IPS-20b (cell line): Measurements from ENCODE around the gene ZNF502.
A peak's percentile ranks its signal among the peaks of the same experiment; 100 is the strongest.
"Not testable (repeated sequence)": the region's sequence is repeated elsewhere in the genome, so short reads cannot be mapped to it uniquely, and the experiment has no call there.

Experiments
- H3K27ac ChIP-seq: one replicate; pipeline ENCODE4 v1.5.1; 2013; ENCODE audit warnings: low read length
- H3K27me3 ChIP-seq: 2 replicates; pipeline ENCODE4 v1.6.1; 2013; ENCODE audit warnings: mild to moderate bottlenecking, low read length, inconsistent platforms; ENCODE audit not compliant: insufficient read depth
- H3K36me3 ChIP-seq: 2 replicates; pipeline ENCODE4 v1.6.1; 2013; ENCODE audit warnings: low read depth, mild to moderate bottlenecking, inconsistent platforms, low read length, moderate library complexity; ENCODE audit not compliant: insufficient read depth
- H3K4me1 ChIP-seq: 2 replicates; pipeline ENCODE4 v1.6.1; 2013; ENCODE audit warnings: mild to moderate bottlenecking, control low read depth, inconsistent platforms, low read length, moderate library complexity; ENCODE audit not compliant: insufficient read depth
- H3K4me3 ChIP-seq: 2 replicates; pipeline ENCODE4 v1.5.1; 2013; ENCODE audit warnings: mild to moderate bottlenecking, low read length, inconsistent platforms
- H3K9ac ChIP-seq: 2 replicates; pipeline ENCODE4 v1.6.1; 2013; ENCODE audit warnings: low read depth, mild to moderate bottlenecking, inconsistent platforms, low read length, moderate library complexity
- H3K9me3 ChIP-seq: 2 replicates; pipeline ENCODE4 v1.6.1; 2013; ENCODE audit warnings: mild to moderate bottlenecking, low read depth, low read length, inconsistent platforms; ENCODE audit not compliant: insufficient read depth

Gene ZNF502

DNA sequence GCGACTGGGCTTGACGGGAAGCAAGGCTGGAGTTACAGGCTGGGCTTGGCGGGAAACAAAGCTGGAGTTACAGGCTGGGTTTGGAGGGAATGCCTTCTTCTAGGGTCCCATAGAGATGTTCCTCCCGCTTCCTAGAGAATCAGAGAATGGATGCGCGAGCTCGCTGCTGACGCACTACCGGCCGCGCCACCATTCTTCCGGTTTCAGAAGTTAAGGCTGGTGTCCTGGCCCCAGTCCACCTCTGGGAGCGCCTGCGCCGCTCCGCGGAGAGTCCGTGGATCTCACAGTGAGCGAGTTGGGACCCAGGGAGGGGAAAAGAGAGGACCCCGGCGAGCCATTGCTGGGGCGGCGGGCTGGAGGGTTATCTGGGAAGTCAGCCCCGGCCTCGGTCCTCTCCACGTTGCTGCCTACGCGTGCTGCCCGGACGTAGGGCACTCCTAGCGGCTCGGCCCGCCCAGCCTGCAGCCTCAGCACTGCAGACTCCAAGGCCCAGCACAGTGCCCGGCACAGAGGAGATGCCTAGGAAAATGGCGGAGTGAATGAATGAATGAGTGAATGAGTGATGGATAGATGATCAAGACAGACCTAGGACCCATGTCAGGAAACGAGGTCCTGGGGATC lies at the start of gene ZNF502:
Gene ZNF502 (plus strand): TSS at position 206 of the 621 bp plus-strand sequence. CDS start 7,602 bp downstream, outside the sequence.
- H3K9ac ChIP-seq, result peak within 1 kb of the TSS; percentile 66; the same call in 1 of the 2 replicates

DNA sequence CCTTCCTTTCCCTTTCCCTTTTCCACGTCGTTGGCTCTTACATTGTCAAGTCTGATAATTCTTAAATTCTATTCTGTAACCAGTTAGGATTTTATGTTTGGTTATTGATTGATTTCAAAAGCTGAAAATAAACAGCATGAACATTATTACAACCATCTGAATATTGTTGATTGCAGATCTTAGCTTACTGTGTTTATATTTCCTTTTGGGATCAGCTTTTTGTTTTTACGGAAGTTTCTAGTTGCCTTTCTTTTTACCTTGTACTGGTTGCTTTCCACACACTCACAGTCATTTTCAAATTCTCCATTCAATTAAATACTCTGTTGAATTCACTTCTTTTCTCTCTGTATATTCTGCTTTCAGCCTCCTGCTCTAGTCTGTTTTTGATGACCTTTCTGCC lies 47.3 kb upstream of the ZNF502 start:
- no peak overlapping the region for H3K4me3 ChIP-seq
- no peaks in the 10 kb centered on the region for H3K27me3 ChIP-seq
- no peak overlapping the region for H3K27ac ChIP-seq
- no peaks in the 10 kb centered on the region for H3K9me3 ChIP-seq
- H3K36me3 ChIP-seq, result peaks cover 21% of the 10 kb centered on the region
- H3K4me1 ChIP-seq, result no peaks in the 10 kb centered on the region
- no peak overlapping the region for H3K9ac ChIP-seq

More for the DNA sequence above, at the start of gene ZNF502:
- Histone ChIP-seq H3K4me3 (peak within 1 kb of the TSS; percentile 96), H3K27me3 (no peaks in the 10 kb centered on the region), H3K9me3 (peaks cover 78% of the 10 kb centered on the region), H3K36me3 (peaks cover 1% of the 10 kb centered on the region; the same call in 1 of the 2 replicates), H3K27ac (no peak within 1 kb of the TSS), H3K4me1 (no peaks in the 10 kb centered on the region)

- no peaks in the 10 kb centered on the region for H3K27me3 ChIP-seq
- H3K27ac ChIP-seq, result no peak overlapping the region
- H3K9ac ChIP-seq, result no peak overlapping the region
- H3K36me3 ChIP-seq, result peaks cover 9% of the 10 kb centered on the region
- no peaks in the 10 kb centered on the region for H3K4me1 ChIP-seq
- no peak overlapping the region for H3K4me3 ChIP-seq
- H3K9me3 ChIP-seq, result no peaks in the 10 kb centered on the region
Measured at GRCh38 chr3:44666346-44666745, 46.1 kb upstream of the ZNF502 start.

DNA sequence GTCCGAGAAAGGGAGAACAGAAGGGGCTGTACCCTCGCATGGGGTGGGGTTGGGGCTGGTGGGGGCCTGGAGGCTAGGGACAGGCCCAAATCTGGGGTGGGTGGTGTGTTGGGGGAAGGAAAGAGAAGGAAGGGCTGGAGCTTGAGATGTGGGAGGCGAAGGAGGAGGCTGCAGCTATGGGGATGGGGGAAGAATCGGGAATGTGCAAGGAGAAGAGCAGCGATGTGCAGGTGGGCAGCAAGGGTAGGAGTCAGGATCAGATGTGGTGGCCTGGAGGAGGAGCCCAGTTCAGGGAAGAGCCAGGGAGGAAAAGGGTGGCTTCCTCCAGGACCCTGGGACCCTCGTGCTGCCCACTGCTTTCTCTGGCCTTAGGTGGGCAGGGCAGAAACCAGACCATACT lies 42.7 kb upstream of the ZNF502 start:
- Histone ChIP-seq H3K27ac (no peak overlapping the region), H3K27me3 (no peaks in the 10 kb centered on the region), H3K4me1 (no peaks in the 10 kb centered on the region), H3K9me3 (peaks cover 16% of the 10 kb centered on the region; the same call in 1 of the 2 replicates), H3K36me3 (no peaks in the 10 kb centered on the region), H3K9ac (no peak overlapping the region), H3K4me3 (no peak overlapping the region)

- not testable (repeated sequence) for H3K9ac ChIP-seq, H3K4me1 ChIP-seq, H3K4me3 ChIP-seq, H3K27me3 ChIP-seq, H3K36me3 ChIP-seq, H3K27ac ChIP-seq
- peaks cover 16% of the 10 kb centered on the region; the same call in 1 of the 2 replicates for H3K9me3 ChIP-seq
Measured at GRCh38 chr3:44673466-44673865, 39.0 kb upstream of the ZNF502 start.

GRCh38 chr3:44674211-44674610 lies 38.2 kb upstream of the ZNF502 start:
- Histone ChIP-seq H3K9me3 (peaks cover 16% of the 10 kb centered on the region; the same call in 1 of the 2 replicates), H3K36me3 (no peaks in the 10 kb centered on the region), H3K4me1 (no peaks in the 10 kb centered on the region), H3K9ac (no peak overlapping the region), H3K27me3 (no peaks in the 10 kb centered on the region; the same call in 1 of the 2 replicates), H3K4me3 (no peak overlapping the region), H3K27ac (no peak overlapping the region)

DNA sequence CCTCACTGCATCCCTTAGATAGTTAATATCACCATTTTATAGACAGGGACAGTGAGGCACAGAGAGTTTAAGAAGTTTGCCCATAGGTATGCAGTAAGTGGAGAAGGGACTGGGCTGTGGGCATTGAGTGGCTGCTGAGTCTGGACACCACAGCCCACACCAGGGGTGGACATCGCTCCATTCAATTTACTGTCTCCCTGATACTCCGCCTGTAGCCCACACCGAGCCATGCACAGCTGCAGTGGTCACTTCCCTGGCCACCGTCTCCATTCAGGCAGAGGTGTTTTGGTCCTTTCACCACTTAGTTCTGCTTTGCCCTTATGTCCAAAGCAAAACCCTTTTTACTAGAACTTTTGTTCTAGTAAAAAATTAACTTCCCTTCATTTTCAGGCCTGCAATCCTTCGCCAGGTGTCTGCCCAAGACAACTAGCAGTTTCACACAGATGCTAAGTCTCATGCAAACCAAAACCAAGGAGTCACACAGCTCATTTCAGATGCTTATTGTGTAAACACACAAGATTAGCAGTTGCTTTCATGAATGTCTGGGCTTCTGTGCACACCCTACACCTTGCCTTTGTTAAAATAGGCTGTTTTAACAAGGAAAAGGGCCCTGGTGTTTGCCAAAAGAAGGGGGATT lies 33.9 kb upstream of the ZNF502 start:
- no peaks in the 10 kb centered on the region for H3K4me1 ChIP-seq
- H3K36me3 ChIP-seq, result no peaks in the 10 kb centered on the region
- no peaks in the 10 kb centered on the region; the same call in 1 of the 2 replicates for H3K27me3 ChIP-seq
- H3K9ac ChIP-seq, result no peak overlapping the region
- H3K9me3 ChIP-seq, result peaks cover 19% of the 10 kb centered on the region; the same call in 1 of the 2 replicates
- H3K4me3 ChIP-seq, result no peak overlapping the region
- H3K27ac ChIP-seq, result no peak overlapping the region

GRCh38 chr3:44680921-44681455 lies 31.5 kb upstream of the ZNF502 start:
- Histone ChIP-seq H3K27ac (no peak overlapping the region), H3K27me3 (no peaks in the 10 kb centered on the region; the same call in 1 of the 2 replicates), H3K4me1 (no peaks in the 10 kb centered on the region), H3K9me3 (peaks cover 23% of the 10 kb centered on the region; the same call in 1 of the 2 replicates), H3K4me3 (no peak overlapping the region), H3K36me3 (no peaks in the 10 kb centered on the region), H3K9ac (no peak overlapping the region)

DNA sequence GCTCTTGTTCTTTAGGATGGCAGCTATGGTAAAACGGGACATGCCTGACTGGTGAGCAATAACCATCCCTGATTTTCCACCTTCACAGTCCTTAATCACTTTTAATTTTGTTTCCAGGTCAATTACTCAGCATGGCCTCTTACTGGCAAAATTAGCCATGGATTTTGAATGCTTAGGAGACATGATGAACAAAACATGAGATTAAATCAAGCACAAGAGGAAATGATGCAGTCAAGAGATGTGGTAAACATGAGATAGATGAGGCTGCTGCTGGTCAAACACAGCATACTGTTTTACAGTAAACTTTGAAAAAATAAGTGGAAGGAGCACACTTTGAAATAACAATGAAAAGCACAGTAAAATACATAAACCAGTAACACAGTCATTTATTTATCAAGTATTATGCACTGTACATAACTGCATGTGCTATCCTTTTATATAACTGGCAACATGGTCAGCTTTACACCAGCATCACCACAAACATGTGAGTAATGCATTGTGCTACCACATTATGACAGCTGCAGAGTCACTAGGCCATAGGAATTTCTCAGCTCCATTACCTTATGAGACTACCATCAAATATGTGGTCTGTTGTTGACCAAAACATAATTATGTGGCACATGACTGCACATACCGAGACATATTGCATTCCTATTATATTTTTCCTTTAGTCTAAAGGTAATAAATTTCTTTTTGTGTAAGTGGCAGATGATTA lies 30.1 kb upstream of the ZNF502 start:
- H3K4me3 ChIP-seq, result no peak overlapping the region
- no peaks in the 10 kb centered on the region; the same call in 1 of the 2 replicates for H3K27me3 ChIP-seq
- no peaks in the 10 kb centered on the region for H3K4me1 ChIP-seq
- no peak overlapping the region for H3K27ac ChIP-seq
- H3K9ac ChIP-seq, result no peak overlapping the region
- no peaks in the 10 kb centered on the region for H3K36me3 ChIP-seq
- H3K9me3 ChIP-seq, result peaks cover 36% of the 10 kb centered on the region

DNA sequence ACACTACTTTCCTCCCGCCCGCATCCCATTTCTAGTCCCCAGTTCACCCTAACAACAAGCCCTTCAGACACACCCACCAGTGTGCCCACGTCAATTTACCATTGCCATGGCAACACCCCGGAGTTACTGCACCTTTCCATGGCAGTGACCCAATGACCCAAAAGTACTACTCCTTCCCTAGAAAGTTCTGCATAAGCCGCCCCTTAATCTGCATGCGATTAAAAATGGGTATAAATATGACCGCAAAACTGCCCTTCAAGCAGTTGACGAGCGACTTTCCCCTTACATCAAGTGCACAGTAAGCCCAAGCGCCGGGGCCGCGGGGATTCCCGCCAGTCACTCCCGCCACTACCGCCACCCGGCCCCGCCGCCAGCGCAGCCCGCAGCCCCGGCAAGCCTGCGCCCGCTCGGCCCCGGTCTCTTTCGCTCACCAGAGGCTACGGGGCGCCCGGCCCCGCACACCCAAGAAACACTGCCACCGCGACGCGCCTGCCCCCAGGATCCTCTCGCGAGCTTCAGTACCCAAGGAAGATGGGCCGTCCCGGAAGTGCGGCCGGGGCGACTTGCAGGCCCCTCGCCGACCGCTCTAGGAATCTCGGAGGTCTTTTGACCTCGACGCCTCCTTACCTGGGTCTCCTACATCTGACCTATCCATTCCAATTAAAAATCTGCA lies 27.2 kb upstream of the ZNF502 start:
- Histone ChIP-seq H3K4me3 (peak overlapping the region; percentile 59; the same call in 1 of the 2 replicates), H3K27ac (no peak overlapping the region), H3K9ac (no peak overlapping the region), H3K27me3 (no peaks in the 10 kb centered on the region), H3K36me3 (no peaks in the 10 kb centered on the region), H3K9me3 (peaks cover 57% of the 10 kb centered on the region), H3K4me1 (no peaks in the 10 kb centered on the region)

GRCh38 chr3:44687898-44688297 lies 24.6 kb upstream of the ZNF502 start:
- H3K27ac ChIP-seq, result no peak overlapping the region
- no peaks in the 10 kb centered on the region for H3K36me3 ChIP-seq
- peaks cover 49% of the 10 kb centered on the region for H3K9me3 ChIP-seq
- H3K4me3 ChIP-seq, result no peak overlapping the region
- H3K27me3 ChIP-seq, result no peaks in the 10 kb centered on the region
- no peaks in the 10 kb centered on the region for H3K4me1 ChIP-seq
- H3K9ac ChIP-seq, result no peak overlapping the region
